ENCODE measurements around the gene RIIAD1. TPM values are rescaled to one million over a fixed set of nuclear protein-coding genes. Genes with fewer than 3 reads are reported as not detected.

Gene RIIAD1
- total RNA-seq, 1 experiment from 2014 or later: not detected

DNA sequence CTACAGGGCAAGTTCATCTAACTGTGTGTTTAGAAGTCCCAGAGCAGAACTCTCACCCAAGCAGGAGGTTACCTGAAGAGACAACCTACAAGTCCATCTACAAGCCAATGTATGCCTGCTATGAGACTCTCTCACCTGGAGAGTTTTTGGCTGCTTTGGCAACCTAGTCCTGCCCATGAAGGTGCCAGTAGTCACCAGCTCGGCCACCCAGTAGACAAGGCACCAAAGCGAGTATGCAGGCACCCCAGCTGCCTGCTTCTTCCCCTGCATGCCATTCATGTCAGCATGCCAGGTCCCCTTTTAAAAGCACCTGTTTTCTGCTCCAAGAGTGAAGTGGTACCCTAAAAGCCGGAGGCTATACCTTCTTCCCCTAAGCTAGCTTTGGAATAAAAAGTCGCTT lies 20.2 kb downstream of the RIIAD1 start:
- no peaks in the 10 kb centered on the region for H3K9me2 ChIP-seq (replicated peaks; ENCODE audit: low read length)
- H3K4me1 ChIP-seq (ENCODE audit: insufficient read depth, low read length): peaks cover 9% of the 10 kb centered on the region
- no peak overlapping the region for H3K9ac ChIP-seq (ENCODE audit: low read length)
- H3K27me3 ChIP-seq (ENCODE audit: low read length): no peaks in the 10 kb centered on the region
- no peak overlapping the region for H3K4me2 ChIP-seq (ENCODE audit: low read length)
- BruUV-seq (replicated peaks): no TSS peak
- intact Hi-C loops (cut with micrococcal nuclease): no loop called here
- no peaks in the 10 kb centered on the region for H3K79me2 ChIP-seq (ENCODE audit: low read length)
- peaks cover 11% of the 10 kb centered on the region; the same call in 1 of the 2 replicates for H3K9me3 ChIP-seq (ENCODE audit: low read length)
- ATAC-seq (no peak), DNase-seq (no peak)
- H3K4me3 ChIP-seq (ENCODE audit: low read length): no peak overlapping the region
- H3F3A ChIP-seq (ENCODE audit: low read length, unreplicated experiment): no peaks in the 10 kb centered on the region
- H4K20me1 ChIP-seq (ENCODE audit: low read length): no peaks in the 10 kb centered on the region
- H2AFZ ChIP-seq (ENCODE audit: low read length): no peak overlapping the region
- CTCF ChIA-PET: no interaction called here
- TF ChIP-seq, protein P1, sequence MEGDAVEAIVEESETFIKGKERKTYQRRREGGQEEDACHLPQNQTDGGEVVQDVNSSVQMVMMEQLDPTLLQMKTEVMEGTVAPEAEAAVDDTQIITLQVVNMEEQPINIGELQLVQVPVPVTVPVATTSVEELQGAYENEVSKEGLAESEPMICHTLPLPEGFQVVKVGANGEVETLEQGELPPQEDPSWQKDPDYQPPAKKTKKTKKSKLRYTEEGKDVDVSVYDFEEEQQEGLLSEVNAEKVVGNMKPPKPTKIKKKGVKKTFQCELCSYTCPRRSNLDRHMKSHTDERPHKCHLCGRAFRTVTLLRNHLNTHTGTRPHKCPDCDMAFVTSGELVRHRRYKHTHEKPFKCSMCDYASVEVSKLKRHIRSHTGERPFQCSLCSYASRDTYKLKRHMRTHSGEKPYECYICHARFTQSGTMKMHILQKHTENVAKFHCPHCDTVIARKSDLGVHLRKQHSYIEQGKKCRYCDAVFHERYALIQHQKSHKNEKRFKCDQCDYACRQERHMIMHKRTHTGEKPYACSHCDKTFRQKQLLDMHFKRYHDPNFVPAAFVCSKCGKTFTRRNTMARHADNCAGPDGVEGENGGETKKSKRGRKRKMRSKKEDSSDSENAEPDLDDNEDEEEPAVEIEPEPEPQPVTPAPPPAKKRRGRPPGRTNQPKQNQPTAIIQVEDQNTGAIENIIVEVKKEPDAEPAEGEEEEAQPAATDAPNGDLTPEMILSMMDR (conservative IDR thresholded peaks at IDR 0.05; ENCODE audit: low read depth, low read length): no peak
- TF ChIP-seq EZH2 (IDR thresholded peaks at IDR 0.05; ENCODE audit: low read length, unreplicated experiment): no peak
- no peak for TF ChIP-seq EZH2phosphoT487 (IDR thresholded peaks at IDR 0.05; ENCODE audit: borderline replicate concordance, low read length)
- H3K36me3 ChIP-seq (ENCODE audit: low read depth, low read length): no peaks in the 10 kb centered on the region
- no peak overlapping the region for H3K27ac ChIP-seq (ENCODE audit: low read length)
- POLR2A ChIA-PET (ENCODE audit: unreplicated experiment): no interaction called here

DNA sequence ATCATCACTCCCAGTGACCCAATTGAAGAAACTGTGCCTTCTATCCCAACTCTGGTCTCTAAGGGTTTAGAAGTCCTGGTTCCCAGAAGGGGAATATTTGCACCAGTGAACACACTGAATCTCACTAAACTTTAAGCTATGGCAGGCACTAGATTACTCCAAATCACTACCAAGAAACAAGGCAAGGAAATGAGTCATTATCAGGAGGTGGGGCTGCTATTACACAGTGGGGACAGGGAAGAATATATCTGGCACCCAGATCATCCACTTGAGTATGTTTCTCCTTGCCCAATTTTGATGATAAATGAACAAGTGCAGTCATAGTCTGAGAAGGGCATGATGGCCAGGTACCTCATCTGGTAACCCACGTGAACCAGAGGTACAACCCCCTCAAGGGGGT lies 35.0 kb downstream of the RIIAD1 start:
- POLR2A ChIA-PET (ENCODE audit: unreplicated experiment): no interaction called here
- Histone ChIP-seq H3K36me3 (ENCODE audit: low read depth, low read length) (peaks cover 25% of the 10 kb centered on the region), H3K4me2 (ENCODE audit: low read length) (no peak overlapping the region), H3K79me2 (ENCODE audit: low read length) (no peaks in the 10 kb centered on the region), H4K20me1 (ENCODE audit: low read length) (no peaks in the 10 kb centered on the region), H3K9me3 (ENCODE audit: low read length) (no peaks in the 10 kb centered on the region), H3K4me3 (ENCODE audit: low read length) (no peak overlapping the region), H3K4me1 (ENCODE audit: insufficient read depth, low read length) (peaks cover 9% of the 10 kb centered on the region; the same call in 1 of the 2 replicates), H2AFZ (ENCODE audit: low read length) (no peak overlapping the region), H3F3A (ENCODE audit: low read length, unreplicated experiment) (no peaks in the 10 kb centered on the region), H3K9me2 (replicated peaks; ENCODE audit: low read length) (no peaks in the 10 kb centered on the region), H3K27ac (ENCODE audit: low read length) (no peak overlapping the region), H3K9ac (ENCODE audit: low read length) (no peak overlapping the region), H3K27me3 (ENCODE audit: low read length) (no peaks in the 10 kb centered on the region)
- BruUV-seq (replicated peaks): no TSS peak
- ATAC-seq: peak; percentile 95
- intact Hi-C loops (cut with micrococcal nuclease): no loop called here
- DNase-seq: peak; percentile 43
- CTCF ChIA-PET: interaction anchor here (0.6 kb wide), 1 partner anchor 80 kb away, joined by 4 read pairs; no protein-coding TSS in a partner anchor
- TF ChIP-seq EZH2phosphoT487 (IDR thresholded peaks at IDR 0.05; ENCODE audit: borderline replicate concordance, low read length): no peak
- TF ChIP-seq, protein P1 (conservative IDR thresholded peaks at IDR 0.05; ENCODE audit: low read depth, low read length): no peak
- TF ChIP-seq EZH2 (IDR thresholded peaks at IDR 0.05; ENCODE audit: low read length, unreplicated experiment): no peak

DNA sequence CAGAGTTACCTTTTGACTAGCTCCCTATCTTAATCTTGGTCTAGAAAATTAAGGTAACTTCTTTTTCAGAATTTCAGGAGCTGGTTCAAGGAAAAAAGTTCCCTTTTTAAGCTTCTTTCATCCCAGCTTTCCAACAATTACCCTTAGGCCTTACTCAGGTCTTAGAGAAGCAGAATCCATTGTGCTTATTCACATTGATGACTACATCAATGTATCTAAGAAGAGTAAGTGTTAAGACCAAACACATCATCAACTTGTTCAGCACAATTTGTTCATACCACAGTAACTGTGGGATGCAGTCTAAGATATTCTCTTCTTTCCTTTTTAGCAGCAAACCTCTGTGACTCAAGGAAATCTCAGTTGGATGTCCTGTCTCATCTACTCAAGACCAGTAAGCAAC lies 37.9 kb downstream of the RIIAD1 start:
- Histone ChIP-seq H3K36me3 (ENCODE audit: low read depth, low read length) (peaks cover 33% of the 10 kb centered on the region), H3K27ac (ENCODE audit: low read length) (no peak overlapping the region), H3K4me2 (ENCODE audit: low read length) (no peak overlapping the region), H3K4me3 (ENCODE audit: low read length) (no peak overlapping the region), H3K9me2 (replicated peaks; ENCODE audit: low read length) (no peaks in the 10 kb centered on the region), H3K27me3 (ENCODE audit: low read length) (no peaks in the 10 kb centered on the region), H3K79me2 (ENCODE audit: low read length) (peaks cover 24% of the 10 kb centered on the region), H3K9me3 (ENCODE audit: low read length) (no peaks in the 10 kb centered on the region), H3K9ac (ENCODE audit: low read length) (no peak overlapping the region), H3F3A (ENCODE audit: low read length, unreplicated experiment) (no peaks in the 10 kb centered on the region), H3K4me1 (ENCODE audit: insufficient read depth, low read length) (peaks cover 26% of the 10 kb centered on the region), H2AFZ (ENCODE audit: low read length) (no peak overlapping the region), H4K20me1 (ENCODE audit: low read length) (no peaks in the 10 kb centered on the region)
- ATAC-seq (no peak), DNase-seq (no peak)
- CTCF ChIA-PET: no interaction called here
- BruUV-seq (replicated peaks): no TSS peak
- intact Hi-C loops (cut with micrococcal nuclease): no loop called here
- TF ChIP-seq, protein P1 (conservative IDR thresholded peaks at IDR 0.05; ENCODE audit: low read depth, low read length): no peak
- TF ChIP-seq EZH2phosphoT487 (IDR thresholded peaks at IDR 0.05; ENCODE audit: borderline replicate concordance, low read length) (no peak), EZH2 (IDR thresholded peaks at IDR 0.05; ENCODE audit: low read length, unreplicated experiment) (no peak)
- POLR2A ChIA-PET (ENCODE audit: unreplicated experiment): interaction anchor here (0.7 kb wide), 1 partner anchor 568 kb away, joined by 4 read pairs; no protein-coding TSS in a partner anchor

Measured in PC-3 (cell line).